ENCODE data around the gene EYA2. TPM values are rescaled to one million over a fixed set of nuclear protein-coding genes. Genes with fewer than 3 reads are reported as not detected.

EYA2 gene
- total RNA-seq, 3 donors from 2014 or later: 5.4 to 19.2 (median 12.5) TPM

- intact Hi-C loops (cut with DNase I; ENCODE audit: low total_unique reads): no loop called here
- TF ChIP-seq POLR2A (IDR thresholded peaks at IDR 0.05): no peak
- TF ChIP-seq POLR2AphosphoS5 (IDR thresholded peaks at IDR 0.05): no peak
- TF ChIP-seq CTCF (IDR thresholded peaks at IDR 0.05): no peak
Measured at GRCh38 chr20:46941404-46941803, 46.8 kb downstream of the EYA2 start.

GRCh38 chr20:46943861-46944591 lies 49.4 kb downstream of the EYA2 start:
- H3K4me1 ChIP-seq: no peaks in the 10 kb centered on the region
- no peaks in the 10 kb centered on the region for H3K27me3 ChIP-seq
- no peak for DNase-seq (ENCODE audit: low spot score in 2 of 2)
- TF ChIP-seq CTCF (IDR thresholded peaks at IDR 0.05) (no peak), POLR2A (IDR thresholded peaks at IDR 0.05) (no peak), POLR2AphosphoS5 (IDR thresholded peaks at IDR 0.05) (no peak)
- H3K4me3 ChIP-seq: no peak overlapping the region
- no peaks in the 10 kb centered on the region for H3K9me3 ChIP-seq
- H3K36me3 ChIP-seq: no peaks in the 10 kb centered on the region
- H3K27ac ChIP-seq: peak overlapping the region in 1 of 2 donors; percentile 61
- intact Hi-C loops (cut with DNase I; ENCODE audit: low total_unique reads): no loop called here

More at GRCh38 chr20:46941404-46941803, 46.8 kb downstream of the EYA2 start:
- Histone ChIP-seq H3K4me1 (no peaks in the 10 kb centered on the region), H3K27ac (no peak overlapping the region), H3K4me3 (no peak overlapping the region), H3K27me3 (no peaks in the 10 kb centered on the region), H3K9me3 (no peaks in the 10 kb centered on the region), H3K36me3 (no peaks in the 10 kb centered on the region)
- no peak for DNase-seq (ENCODE audit: low spot score in 2 of 2)

- H3K27me3 ChIP-seq: no peaks in the 10 kb centered on the region
- intact Hi-C loops (cut with DNase I; ENCODE audit: low total_unique reads): no loop called here
- no peak overlapping the region for H3K27ac ChIP-seq
- no peaks in the 10 kb centered on the region for H3K4me1 ChIP-seq
- no peak overlapping the region for H3K4me3 ChIP-seq
- no peak for TF ChIP-seq POLR2A (IDR thresholded peaks at IDR 0.05)
- no peak for TF ChIP-seq POLR2AphosphoS5 (IDR thresholded peaks at IDR 0.05)
- no peak for TF ChIP-seq CTCF (IDR thresholded peaks at IDR 0.05)
- H3K9me3 ChIP-seq: no peaks in the 10 kb centered on the region
- no peak for DNase-seq (ENCODE audit: low spot score in 2 of 2)
- no peaks in the 10 kb centered on the region for H3K36me3 ChIP-seq
Measured at GRCh38 chr20:46945465-46945864, 50.8 kb downstream of the EYA2 start.

- Histone ChIP-seq H3K4me3 (no peak overlapping the region), H3K4me1 (no peaks in the 10 kb centered on the region), H3K9me3 (no peaks in the 10 kb centered on the region), H3K36me3 (no peaks in the 10 kb centered on the region), H3K27me3 (no peaks in the 10 kb centered on the region), H3K27ac (peak overlapping the region in 1 of 2 donors; percentile 52)
- TF ChIP-seq POLR2A (IDR thresholded peaks at IDR 0.05) (no peak), POLR2AphosphoS5 (IDR thresholded peaks at IDR 0.05) (no peak), CTCF (IDR thresholded peaks at IDR 0.05) (no peak)
- intact Hi-C loops (cut with DNase I; ENCODE audit: low total_unique reads): no loop called here
- no peak for DNase-seq (ENCODE audit: low spot score in 2 of 2)
Measured at GRCh38 chr20:46946181-46946624, 51.6 kb downstream of the EYA2 start.

- intact Hi-C loops (cut with DNase I; ENCODE audit: low total_unique reads): no loop called here
- no peak overlapping the region for H3K27ac ChIP-seq
- H3K27me3 ChIP-seq: no peaks in the 10 kb centered on the region
- no peaks in the 10 kb centered on the region for H3K9me3 ChIP-seq
- H3K4me1 ChIP-seq: no peaks in the 10 kb centered on the region
- H3K36me3 ChIP-seq: no peaks in the 10 kb centered on the region
- DNase-seq (ENCODE audit: low spot score in 2 of 2): no peak
- no peak for TF ChIP-seq POLR2A (IDR thresholded peaks at IDR 0.05)
- TF ChIP-seq POLR2AphosphoS5 (IDR thresholded peaks at IDR 0.05): no peak
- TF ChIP-seq CTCF (IDR thresholded peaks at IDR 0.05): no peak
- H3K4me3 ChIP-seq: no peak overlapping the region
Measured at GRCh38 chr20:46946796-46947195, 52.2 kb downstream of the EYA2 start.

Data from breast epithelium (tissue), 4 donors.